K562 (cell line): ENCODE data around the gene SLC25A40. TPM values are rescaled to one million over a fixed set of nuclear protein-coding genes. Genes with fewer than 3 reads are reported as not detected.

Experiments
- ATAC-seq: fragments of 200-7000 bp; cut with Tn5 transposase; 3 replicates; pipeline ENCODE4 v1.9.1; 2020; ENCODE audit warnings: moderate library complexity
- BruUV-seq: library from RNA; stranded (reverse); fragments of 400-500 nt; replicated peaks from 2 replicates; lab custom pipeline; 2021; lab: Mats Ljungman, UMichigan
- CTCF ChIA-PET: fragments of 300-600 bp; formaldehyde crosslinking; extraction: SDS; loops from one replicate; lab custom pipeline; 2021; ENCODE audit warnings: low intra/inter-chr PET ratio; lab: Yijun Ruan, JAX
- POLR2A ChIA-PET: fragments of 300-600, 350-650 bp; sonication (Branson Sonifier 250); formaldehyde crosslinking; extraction: SDS; loops from one replicate; lab custom pipeline; 2021; ENCODE audit warnings: antibody characterized with exemption, inconsistent platforms; lab: Yijun Ruan, JAX
- DNase-seq, 4 experiments: peaks; one replicate each; pipeline versions ENCODE4 v3.0.0 to v3.0.0-alpha.2; 2011 to 2018; ENCODE audit warnings: low spot score in 3 of 4, mixed read lengths in 3 of 4; ENCODE audit errors: extremely low read depth in 1 of 4
- FAIRE-seq: peaks from 2 replicates; lab custom pipeline; 2011; peaks lifted over from hg19 to GRCh38; lab: Jason Lieb, UNC
- H2AFZ ChIP-seq: 2 replicates; pipeline ENCODE4 v1.6.0; 2011; ENCODE audit warnings: low read depth, low read length, control low read depth, inconsistent platforms
- H3K27ac ChIP-seq: fragments of 200-600 bp; 3 replicates; pipeline ENCODE4 v1.8.0; 2011; ENCODE audit warnings: low read depth, mild to moderate bottlenecking, control low read depth, inconsistent platforms, low read length, moderate library complexity, mixed read lengths; ENCODE audit errors: extremely low read depth
- H3K27me3 ChIP-seq, 2 experiments: fragments of 300-600 bp in 1 of 2; 2 replicates in 1 of 2; 3 replicates in 1 of 2; pipeline versions ENCODE4 v1.6.0 to v1.8.0; 2011; ENCODE audit warnings: inconsistent platforms in 2 of 2, low read length in 2 of 2, mild to moderate bottlenecking in 1 of 2, mixed read lengths in 1 of 2, moderate library complexity in 1 of 2; ENCODE audit not compliant: control insufficient read depth in 2 of 2, insufficient read depth in 2 of 2
- H3K36me3 ChIP-seq: fragments of 300-600 bp; 3 replicates; pipeline ENCODE4 v1.8.0; 2011; ENCODE audit warnings: mild to moderate bottlenecking, low read length, inconsistent platforms; ENCODE audit not compliant: control insufficient read depth, insufficient read depth
- H3K4me1 ChIP-seq, 2 experiments: fragments of 200-600 bp in 1 of 2; replicated peaks in 1 of 2; 2 replicates in 1 of 2; 3 replicates in 1 of 2; pipeline versions ENCODE4 v1.5.1 to v1.8.0; 2011; ENCODE audit warnings: inconsistent platforms in 2 of 2, low read length in 2 of 2, mild to moderate bottlenecking in 1 of 2, mixed read lengths in 1 of 2, moderate library complexity in 1 of 2; ENCODE audit not compliant: control insufficient read depth in 2 of 2, insufficient read depth in 2 of 2
- H3K4me2 ChIP-seq: 2 replicates; pipeline ENCODE4 v1.6.1; 2011; ENCODE audit warnings: low read length, control low read depth, inconsistent platforms, mixed read lengths; ENCODE audit not compliant: insufficient read depth
- H3K4me3 ChIP-seq: fragments of 200-600 bp; sonication (generic), shearing (Covaris generic); 2 replicates; pipeline ENCODE4 v1.5.1; 2016; ENCODE audit warnings: control low read depth, inconsistent platforms
- H3K79me2 ChIP-seq: fragments of 200-600 bp; 3 replicates; pipeline ENCODE4 v1.8.0; 2011; ENCODE audit warnings: low read length, inconsistent platforms; ENCODE audit not compliant: control insufficient read depth, insufficient read depth
- H3K9ac ChIP-seq, 2 experiments: 2 replicates each; pipeline versions ENCODE4 v1.6.0 to v1.6.1; 2011; ENCODE audit warnings: low read depth in 2 of 2, low read length in 2 of 2, control low read depth in 1 of 2, inconsistent platforms in 1 of 2, mild to moderate bottlenecking in 1 of 2, mixed read lengths in 1 of 2; ENCODE audit not compliant: insufficient read depth in 1 of 2
- H3K9me1 ChIP-seq: one replicate; pipeline ENCODE4 v1.6.0; 2011; ENCODE audit warnings: inconsistent platforms, mild to moderate bottlenecking, low read length, moderate library complexity; ENCODE audit not compliant: control insufficient read depth, insufficient read depth
- H3K9me3 ChIP-seq: replicated peaks from 2 replicates; pipeline ENCODE4 v1.5.1; 2011; ENCODE audit warnings: low read depth, low read length, inconsistent platforms; ENCODE audit not compliant: control insufficient read depth, insufficient read depth
- H4K20me1 ChIP-seq: replicated peaks from 2 replicates; pipeline ENCODE4 v1.6.1; 2011; ENCODE audit warnings: low read length, inconsistent platforms, mixed read lengths; ENCODE audit not compliant: control insufficient read depth, insufficient read depth
- C11orf30 ChIP-seq: fragments of 450-650 bp; IDR thresholded peaks from 2 replicates; pipeline ENCODE4 v1.6.1; 2016; ENCODE audit warnings: low read depth, mild to moderate bottlenecking
- ELK3 ChIP-seq: fragments of 450-650 bp; formaldehyde crosslinking; IDR thresholded peaks from 2 replicates; pipeline ENCODE4 v1.4.0; 2020; ENCODE audit warnings: mild to moderate bottlenecking
- MAFF ChIP-seq: IDR thresholded peaks from 2 replicates; pipeline ENCODE4 v1.6.1; 2012; ENCODE audit warnings: low read length, improper control_type of control experiment
- MAFK ChIP-seq: IDR thresholded peaks from 2 replicates; pipeline ENCODE4 v1.6.1; 2011; ENCODE audit warnings: low read length, improper control_type of control experiment
- MYC ChIP-seq, 2 experiments: fragments of 250-450 bp in 1 of 2; sonication (Bioruptor Pico) in 1 of 2; IDR thresholded peaks; 2 replicates each; pipeline versions ENCODE4 v1.5.1 to v1.6.1; 2012 to 2021; ENCODE audit warnings: low read depth in 2 of 2, borderline replicate concordance in 1 of 2, improper control_type of control experiment in 1 of 2, low read length in 1 of 2, mild to moderate bottlenecking in 1 of 2, moderate library complexity in 1 of 2
- RAD21 ChIP-seq, 2 experiments: fragments of 250-450 bp in 1 of 2; fragments of 450-650 bp in 1 of 2; sonication (Bioruptor Pico) in 1 of 2; formaldehyde crosslinking in 1 of 2; IDR thresholded peaks in 1 of 2; conservative IDR thresholded peaks in 1 of 2; 2 replicates each; pipeline versions ENCODE4 v1.4.0 to v1.8.0; 2020 to 2022; ENCODE audit warnings: mild to moderate bottlenecking in 2 of 2, moderate library complexity in 1 of 2
- U2AF1 ChIP-seq: fragments of 200-400 bp; formaldehyde crosslinking; optimal IDR thresholded peaks from 2 replicates; pipeline ENCODE3; 2017; ENCODE audit warnings: mild to moderate bottlenecking, low read depth, low read length, moderate library complexity
- ZKSCAN3 ChIP-seq: fragments of 250-450 bp; sonication (Bioruptor Pico); IDR thresholded peaks from 2 replicates; pipeline ENCODE4 v1.4.0; 2020
- ZNF124 ChIP-seq: sonication (generic); formaldehyde crosslinking; IDR thresholded peaks from 2 replicates; pipeline ENCODE4 v1.8.1; 2022; ENCODE audit warnings: missing genetic modification reagents
- ZNF175 ChIP-seq: fragments of 200-800 bp; sonication (Bioruptor generic); IDR thresholded peaks from 2 replicates; pipeline ENCODE4 v1.6.1; 2016; ENCODE audit warnings: low read depth, mild to moderate bottlenecking, missing genetic modification characterization, missing compliant biosample characterization
- ZNF212 ChIP-seq: fragments of 450-650 bp; formaldehyde crosslinking; IDR thresholded peaks from 2 replicates; pipeline ENCODE4 v1.4.0; 2020; ENCODE audit warnings: mild to moderate bottlenecking
- ZNF316 ChIP-seq: fragments of 450-650 bp; IDR thresholded peaks from 2 replicates; pipeline ENCODE4 v1.6.1; 2016
- ZNF76 ChIP-seq: fragments of 250-450 bp; sonication (Bioruptor Pico); IDR thresholded peaks from 2 replicates; pipeline ENCODE4 v1.4.0; 2020; ENCODE audit warnings: mild to moderate bottlenecking, moderate library complexity, borderline replicate concordance
- in situ Hi-C: fragments of 300-500 bp; cut with MboI; formaldehyde crosslinking; loops from 4 replicates; pipeline ENCODE4 v1.15.0; 2018; ENCODE audit warnings: inconsistent platforms, mixed read lengths
- intact Hi-C: fragments of 100-400 bp; cut with micrococcal nuclease; formaldehyde crosslinking; loops from 2 replicates; pipeline ENCODE4 v1.14.2; 2022
- polyA plus RNA-seq, 8 experiments: library from polyadenylated mRNA; depleted of rRNA in 4 of 8; stranded (reverse) in 5 of 8; unstranded in 3 of 8; fragments of >200 nt; fragmentation: Nextera tagmentation in 2 of 8; fragmentation: Illumina TruSeq in 1 of 8; extraction: Ambion mirVana in 2 of 8; extraction: Trizol in 1 of 8; gene quantifications; 2 replicates each; pipeline versions ENCODE4 v1.2.1 to v1.2.3, GENCODE V29; 2011 to 2014; ENCODE audit warnings: inconsistent platforms in 1 of 8, missing spikeins in 1 of 8
- total RNA-seq, 7 experiments: library from RNA; depleted of rRNA in 6 of 7; stranded (reverse); fragments of >200 nt in 6 of 7; fragmentation: Illumina TruSeq in 2 of 7; extraction: Trizol in 2 of 7; gene quantifications; 2 replicates each; pipeline versions ENCODE4 v1.2.1 to v1.2.3, GENCODE V29; 2011 to 2021; ENCODE audit warnings: low replicate concordance in 1 of 7
- TF ChIP-seq, protein P1 (sequence below): fragments of 450-650 bp; IDR thresholded peaks from 2 replicates; pipeline ENCODE4 v1.7.1; 2018; ENCODE audit warnings: mild to moderate bottlenecking, low read depth; ENCODE audit not compliant: partially characterized antibody
- TF ChIP-seq, protein P2 (sequence below): fragments of 250-450 bp; sonication (Bioruptor Pico); IDR thresholded peaks from 2 replicates; pipeline ENCODE4 v1.4.0; 2020; ENCODE audit warnings: mild to moderate bottlenecking
- TF ChIP-seq, protein P3 (sequence below), 3 experiments: IDR thresholded peaks in 2 of 3; conservative IDR thresholded peaks in 1 of 3; 2 replicates each; pipeline ENCODE4 v1.5.1; 2011 to 2012; ENCODE audit warnings: low read length in 3 of 3, mild to moderate bottlenecking in 3 of 3, control low read depth in 2 of 3, improper control_type of control experiment in 1 of 3, inconsistent platforms in 1 of 3, low read depth in 1 of 3, mixed read lengths in 1 of 3, moderate library complexity in 1 of 3; ENCODE audit not compliant: insufficient read depth in 2 of 3

SLC25A40 gene
- total and polyA plus RNA-seq, 9 of the 15 experiments (the other 6 are each of a cell fraction or from before 2014, with no cell fraction given): 6.7 to 44.0 (median 26.5) TPM

GRCh38 chr7:87784424-87784823 lies 91.7 kb downstream of the SLC25A40 start:
- ATAC-seq (no peak; the same call in 2 of the 3 replicates), DNase-seq (no peak), FAIRE-seq (no peak)
- Histone ChIP-seq H3K4me1 (no peaks in the 10 kb centered on the region), H3K9ac (no peak overlapping the region), H3K27ac (no peak overlapping the region), H2AFZ (no peak overlapping the region), H4K20me1 (no peaks in the 10 kb centered on the region), H3K4me2 (no peak overlapping the region), H3K9me1 (no peaks in the 10 kb centered on the region), H3K27me3 (no peaks in the 10 kb centered on the region), H3K79me2 (no peaks in the 10 kb centered on the region), H3K4me3 (no peak overlapping the region), H3K36me3 (no peaks in the 10 kb centered on the region), H3K9me3 (no peaks in the 10 kb centered on the region)
- intact Hi-C loops (no loop called here), in situ Hi-C loops (loop anchor here (25.0 kb wide), 1 partner anchor 328 kb away; no protein-coding TSS in a partner anchor)
- ChIA-PET POLR2A (no interaction called here), CTCF (no interaction called here)
- BruUV-seq: no TSS peak
- TF ChIP-seq U2AF1 (no peak), MAFF (peak; percentile 90), ZNF76 (CRISPR knock-in tag) (no peak), ZNF212 (CRISPR knock-in tag) (no peak), ZNF175 (no peak), MAFK (peak; percentile 90), ZNF124 (no peak), ZNF316 (peak; percentile 96), MYC (IDR thresholded peaks at IDR 0.05; ENCODE audit: low read depth, low read length) (no peak), MYC (CRISPR knock-in tag; IDR thresholded peaks at IDR 0.05; ENCODE audit: borderline replicate concordance, low read depth) (no peak), ZKSCAN3 (no peak), RAD21 (CRISPR knock-in tag; conservative IDR thresholded peaks at IDR 0.05 in 1 of 2, IDR thresholded peaks at IDR 0.05 in 1 of 2) (0 out of 4 replicates have a peak, but pooled peaks of 1 of the 2 experiments have one; percentile 21), C11orf30 (peak; percentile 91), ELK3 (no peak)
- TF ChIP-seq, protein P1, sequence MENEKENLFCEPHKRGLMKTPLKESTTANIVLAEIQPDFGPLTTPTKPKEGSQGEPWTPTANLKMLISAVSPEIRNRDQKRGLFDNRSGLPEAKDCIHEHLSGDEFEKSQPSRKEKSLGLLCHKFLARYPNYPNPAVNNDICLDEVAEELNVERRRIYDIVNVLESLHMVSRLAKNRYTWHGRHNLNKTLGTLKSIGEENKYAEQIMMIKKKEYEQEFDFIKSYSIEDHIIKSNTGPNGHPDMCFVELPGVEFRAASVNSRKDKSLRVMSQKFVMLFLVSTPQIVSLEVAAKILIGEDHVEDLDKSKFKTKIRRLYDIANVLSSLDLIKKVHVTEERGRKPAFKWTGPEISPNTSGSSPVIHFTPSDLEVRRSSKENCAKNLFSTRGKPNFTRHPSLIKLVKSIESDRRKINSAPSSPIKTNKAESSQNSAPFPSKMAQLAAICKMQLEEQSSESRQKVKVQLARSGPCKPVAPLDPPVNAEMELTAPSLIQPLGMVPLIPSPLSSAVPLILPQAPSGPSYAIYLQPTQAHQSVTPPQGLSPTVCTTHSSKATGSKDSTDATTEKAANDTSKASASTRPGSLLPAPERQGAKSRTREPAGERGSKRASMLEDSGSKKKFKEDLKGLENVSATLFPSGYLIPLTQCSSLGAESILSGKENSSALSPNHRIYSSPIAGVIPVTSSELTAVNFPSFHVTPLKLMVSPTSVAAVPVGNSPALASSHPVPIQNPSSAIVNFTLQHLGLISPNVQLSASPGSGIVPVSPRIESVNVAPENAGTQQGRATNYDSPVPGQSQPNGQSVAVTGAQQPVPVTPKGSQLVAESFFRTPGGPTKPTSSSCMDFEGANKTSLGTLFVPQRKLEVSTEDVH: no peak
- TF ChIP-seq, protein P2, sequence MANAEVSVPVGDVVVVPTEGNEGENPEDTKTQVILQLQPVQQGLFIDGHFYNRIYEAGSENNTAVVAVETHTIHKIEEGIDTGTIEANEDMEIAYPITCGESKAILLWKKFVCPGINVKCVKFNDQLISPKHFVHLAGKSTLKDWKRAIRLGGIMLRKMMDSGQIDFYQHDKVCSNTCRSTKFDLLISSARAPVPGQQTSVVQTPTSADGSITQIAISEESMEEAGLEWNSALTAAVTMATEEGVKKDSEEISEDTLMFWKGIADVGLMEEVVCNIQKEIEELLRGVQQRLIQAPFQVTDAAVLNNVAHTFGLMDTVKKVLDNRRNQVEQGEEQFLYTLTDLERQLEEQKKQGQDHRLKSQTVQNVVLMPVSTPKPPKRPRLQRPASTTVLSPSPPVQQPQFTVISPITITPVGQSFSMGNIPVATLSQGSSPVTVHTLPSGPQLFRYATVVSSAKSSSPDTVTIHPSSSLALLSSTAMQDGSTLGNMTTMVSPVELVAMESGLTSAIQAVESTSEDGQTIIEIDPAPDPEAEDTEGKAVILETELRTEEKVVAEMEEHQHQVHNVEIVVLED (CRISPR knock-in tag): no peak
- TF ChIP-seq, protein P3, sequence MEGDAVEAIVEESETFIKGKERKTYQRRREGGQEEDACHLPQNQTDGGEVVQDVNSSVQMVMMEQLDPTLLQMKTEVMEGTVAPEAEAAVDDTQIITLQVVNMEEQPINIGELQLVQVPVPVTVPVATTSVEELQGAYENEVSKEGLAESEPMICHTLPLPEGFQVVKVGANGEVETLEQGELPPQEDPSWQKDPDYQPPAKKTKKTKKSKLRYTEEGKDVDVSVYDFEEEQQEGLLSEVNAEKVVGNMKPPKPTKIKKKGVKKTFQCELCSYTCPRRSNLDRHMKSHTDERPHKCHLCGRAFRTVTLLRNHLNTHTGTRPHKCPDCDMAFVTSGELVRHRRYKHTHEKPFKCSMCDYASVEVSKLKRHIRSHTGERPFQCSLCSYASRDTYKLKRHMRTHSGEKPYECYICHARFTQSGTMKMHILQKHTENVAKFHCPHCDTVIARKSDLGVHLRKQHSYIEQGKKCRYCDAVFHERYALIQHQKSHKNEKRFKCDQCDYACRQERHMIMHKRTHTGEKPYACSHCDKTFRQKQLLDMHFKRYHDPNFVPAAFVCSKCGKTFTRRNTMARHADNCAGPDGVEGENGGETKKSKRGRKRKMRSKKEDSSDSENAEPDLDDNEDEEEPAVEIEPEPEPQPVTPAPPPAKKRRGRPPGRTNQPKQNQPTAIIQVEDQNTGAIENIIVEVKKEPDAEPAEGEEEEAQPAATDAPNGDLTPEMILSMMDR (IDR thresholded peaks at IDR 0.05 in 2 of 3, conservative IDR thresholded peaks at IDR 0.05 in 1 of 3; ENCODE audit: insufficient read depth in 2 of 3, low read depth in 1 of 3, low read length in 3 of 3): peak in 2 of 3 experiments; percentile 6 to 27; a peak in 2 of 6 replicates
